Stimulated activated CD4-positive, alpha-beta T cell treated with anti-CD3 and anti-CD28 coated beads, TNF-alpha, amount 100 ng/mL, for 1 hour (primary cell): ENCODE measurements around the gene RNPEPL1.

Source experiments
- DNase-seq, 3 donors: peaks; one replicate each; pipeline ENCODE4 v3.0.0-alpha.2; 2020; ENCODE audit warnings: low read depth in 3 of 3, low spot score in 1 of 3

Gene RNPEPL1

GRCh38 chr2:240588669-240589068 is 20.4 kb downstream of the RNPEPL1 start:
- DNase-seq, result no peak

GRCh38 chr2:240589375-240589774 is 21.1 kb downstream of the RNPEPL1 start:
- DNase-seq, result no peak

GRCh38 chr2:240589850-240590525 is 21.7 kb downstream of the RNPEPL1 start:
- no peak for DNase-seq

GRCh38 chr2:240590681-240591111 is 22.4 kb downstream of the RNPEPL1 start:
- DNase-seq, result no peak

GRCh38 chr2:240591226-240591625 is 22.9 kb downstream of the RNPEPL1 start:
- no peak for DNase-seq

- no peak for DNase-seq
These were observed 23.5 kb downstream of the RNPEPL1 start for GRCh38 chr2:240591784-240592183.

GRCh38 chr2:240593026-240593702 is 24.9 kb downstream of the RNPEPL1 start:
- no peak for DNase-seq

- DNase-seq, result no peak
These were observed 25.6 kb downstream of the RNPEPL1 start for GRCh38 chr2:240593703-240594451.

GRCh38 chr2:240594511-240595380 is 26.5 kb downstream of the RNPEPL1 start:
- DNase-seq, result no peak

- no peak for DNase-seq
These were observed 27.2 kb downstream of the RNPEPL1 start for GRCh38 chr2:240595381-240596079.

GRCh38 chr2:240596080-240596460 is 27.8 kb downstream of the RNPEPL1 start:
- DNase-seq, result no peak

GRCh38 chr2:240596491-240596931 is 28.2 kb downstream of the RNPEPL1 start:
- DNase-seq, result no peak

GRCh38 chr2:240597054-240597418 is 28.8 kb downstream of the RNPEPL1 start:
- no peak for DNase-seq

- no peak for DNase-seq
These were observed 29.3 kb downstream of the RNPEPL1 start for GRCh38 chr2:240597419-240598181.

- no peak for DNase-seq
These were observed 30.1 kb downstream of the RNPEPL1 start for GRCh38 chr2:240598311-240598911.

GRCh38 chr2:240599141-240599583 is 30.9 kb downstream of the RNPEPL1 start:
- DNase-seq, result no peak

GRCh38 chr2:240600451-240600961 is 32.2 kb downstream of the RNPEPL1 start:
- no peak for DNase-seq

GRCh38 chr2:240601061-240601830 is 33.0 kb downstream of the RNPEPL1 start:
- no peak for DNase-seq
